Nephron progenitor cell (in vitro differentiated cells): ENCODE measurements around the gene VGLL4.
A peak's percentile ranks its signal among the peaks of the same experiment; 100 is the strongest.
"Not testable (repeated sequence)": the region's sequence is repeated elsewhere in the genome, so short reads cannot be mapped to it uniquely, and the experiment has no call there.

Experiments
- DNase-seq: peaks from one replicate; pipeline ENCODE4 v3.0.0; 2021
- H3K27ac Mint-ChIP-seq: 2 replicates; pipeline ENCODE4 v1.8.0; 2021; ENCODE audit warnings: mild to moderate bottlenecking, moderate library complexity, mixed read lengths
- H3K27me3 Mint-ChIP-seq: 2 replicates; pipeline ENCODE4 v1.8.0; 2021; ENCODE audit warnings: mild to moderate bottlenecking, low read depth, mixed read lengths; ENCODE audit not compliant: poor library complexity
- H3K36me3 Mint-ChIP-seq: 2 replicates; pipeline ENCODE4 v1.8.0; 2021; ENCODE audit warnings: low read depth, mixed read lengths
- H3K4me1 Mint-ChIP-seq: 2 replicates; pipeline ENCODE4 v1.8.0; 2021; ENCODE audit warnings: mixed read lengths
- H3K4me3 Mint-ChIP-seq: 2 replicates; pipeline ENCODE4 v1.8.0; 2021; ENCODE audit warnings: mild to moderate bottlenecking, moderate library complexity, mixed read lengths
- H3K9me3 Mint-ChIP-seq: 2 replicates; pipeline ENCODE4 v1.8.0; 2021; ENCODE audit warnings: mild to moderate bottlenecking, moderate library complexity, mixed read lengths
- TF ChIP-seq, protein P1 (sequence below): fragments of 200-600 bp; sonication (generic); IDR thresholded peaks from 2 replicates; pipeline ENCODE4 v1.5.0; 2021; ENCODE audit warnings: antibody characterized with exemption

VGLL4 gene

DNA sequence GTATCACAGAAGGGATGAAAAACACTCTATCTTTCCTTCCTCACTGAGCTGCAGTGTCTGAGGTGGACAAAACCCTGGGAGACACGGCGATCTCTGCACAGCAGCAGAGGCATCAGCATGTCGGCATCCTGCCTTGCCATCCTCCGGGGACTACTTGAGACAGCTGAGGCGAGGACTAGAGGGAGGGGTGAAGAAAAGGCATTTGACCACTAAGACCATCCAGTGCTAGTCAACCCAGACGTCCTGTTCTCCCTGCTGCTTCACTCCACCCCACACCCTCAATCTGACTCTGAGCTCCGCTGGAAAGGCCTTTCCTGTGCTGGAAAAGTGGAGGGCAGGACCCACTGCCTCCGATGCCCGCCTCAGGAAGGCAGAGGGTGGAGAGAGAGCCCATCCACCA, 67.3 kb downstream of the VGLL4 start:
- peaks cover 9% of the 10 kb centered on the region for H3K9me3 Mint-ChIP-seq
- H3K27ac Mint-ChIP-seq = peak overlapping the region; percentile 89
- TF ChIP-seq, protein P1, sequence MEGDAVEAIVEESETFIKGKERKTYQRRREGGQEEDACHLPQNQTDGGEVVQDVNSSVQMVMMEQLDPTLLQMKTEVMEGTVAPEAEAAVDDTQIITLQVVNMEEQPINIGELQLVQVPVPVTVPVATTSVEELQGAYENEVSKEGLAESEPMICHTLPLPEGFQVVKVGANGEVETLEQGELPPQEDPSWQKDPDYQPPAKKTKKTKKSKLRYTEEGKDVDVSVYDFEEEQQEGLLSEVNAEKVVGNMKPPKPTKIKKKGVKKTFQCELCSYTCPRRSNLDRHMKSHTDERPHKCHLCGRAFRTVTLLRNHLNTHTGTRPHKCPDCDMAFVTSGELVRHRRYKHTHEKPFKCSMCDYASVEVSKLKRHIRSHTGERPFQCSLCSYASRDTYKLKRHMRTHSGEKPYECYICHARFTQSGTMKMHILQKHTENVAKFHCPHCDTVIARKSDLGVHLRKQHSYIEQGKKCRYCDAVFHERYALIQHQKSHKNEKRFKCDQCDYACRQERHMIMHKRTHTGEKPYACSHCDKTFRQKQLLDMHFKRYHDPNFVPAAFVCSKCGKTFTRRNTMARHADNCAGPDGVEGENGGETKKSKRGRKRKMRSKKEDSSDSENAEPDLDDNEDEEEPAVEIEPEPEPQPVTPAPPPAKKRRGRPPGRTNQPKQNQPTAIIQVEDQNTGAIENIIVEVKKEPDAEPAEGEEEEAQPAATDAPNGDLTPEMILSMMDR = no peak
- peaks cover 3% of the 10 kb centered on the region for H3K27me3 Mint-ChIP-seq
- H3K4me3 Mint-ChIP-seq = no peak overlapping the region
- peaks cover 79% of the 10 kb centered on the region for H3K4me1 Mint-ChIP-seq
- H3K36me3 Mint-ChIP-seq = peaks cover 71% of the 10 kb centered on the region
- DNase-seq = no peak

DNA sequence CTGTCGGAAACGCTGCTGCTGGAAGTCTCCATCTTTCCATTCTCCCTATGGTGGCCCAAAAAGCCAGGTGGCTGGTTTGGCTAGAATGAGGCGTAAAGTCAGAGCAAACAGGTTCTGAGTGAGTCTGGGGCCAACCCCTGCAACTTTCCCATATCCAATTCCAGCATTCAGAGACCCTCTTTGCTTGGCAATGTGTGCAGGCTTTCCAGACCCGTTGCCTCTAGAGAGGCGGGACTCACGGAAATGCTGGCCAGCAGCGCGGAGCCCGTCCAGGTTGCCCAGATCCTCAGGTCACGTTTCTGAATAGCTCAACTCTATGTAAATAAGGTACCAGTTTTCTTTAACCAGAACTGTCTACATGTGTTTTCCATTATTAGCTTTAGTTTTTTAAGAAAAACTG, 68.0 kb downstream of the VGLL4 start:
- H3K27ac Mint-ChIP-seq = peak overlapping the region; percentile 78
- H3K4me1 Mint-ChIP-seq = peaks cover 79% of the 10 kb centered on the region
- H3K36me3 Mint-ChIP-seq = peaks cover 70% of the 10 kb centered on the region

GRCh38 chr3:11574981-11575669, 68.6 kb downstream of the VGLL4 start:
- Mint-ChIP-seq H3K27me3 (peaks cover 3% of the 10 kb centered on the region), H3K9me3 (peaks cover 7% of the 10 kb centered on the region), H3K27ac (no peak overlapping the region), H3K4me1 (peaks cover 80% of the 10 kb centered on the region), H3K4me3 (no peak overlapping the region), H3K36me3 (peaks cover 71% of the 10 kb centered on the region)
- TF ChIP-seq, protein P1 = no peak
- DNase-seq = no peak

More for the DNA sequence above, 68.0 kb downstream of the VGLL4 start:
- H3K4me3 Mint-ChIP-seq = no peak overlapping the region
- peaks cover 9% of the 10 kb centered on the region for H3K9me3 Mint-ChIP-seq
- no peak for DNase-seq
- H3K27me3 Mint-ChIP-seq = peaks cover 3% of the 10 kb centered on the region
- TF ChIP-seq, protein P1 = no peak

DNA sequence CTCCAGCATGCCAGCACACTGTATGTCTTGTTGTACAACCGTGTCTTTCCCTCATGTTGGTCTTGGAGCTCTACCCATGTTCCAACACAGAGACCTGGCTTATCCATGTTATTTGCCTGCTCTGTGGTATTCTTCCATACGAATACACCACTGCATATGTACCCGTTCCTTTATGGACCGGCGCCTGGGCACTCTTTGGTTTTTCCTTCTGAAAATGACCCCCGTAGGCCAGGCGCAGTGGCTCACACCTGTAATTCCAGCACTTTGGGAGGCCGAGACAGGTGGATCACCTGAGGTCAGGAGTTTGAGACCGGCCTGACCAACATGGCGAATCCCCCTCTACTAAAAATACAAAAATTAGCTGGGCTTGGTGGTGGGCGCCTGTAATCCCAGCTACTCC, 71.1 kb downstream of the VGLL4 start:
- peaks cover 72% of the 10 kb centered on the region for H3K4me1 Mint-ChIP-seq
- H3K9me3 Mint-ChIP-seq, H3K27me3 Mint-ChIP-seq, H3K4me3 Mint-ChIP-seq, DNase-seq: not testable (repeated sequence)
- peak overlapping the region; percentile 95 for H3K27ac Mint-ChIP-seq
- H3K36me3 Mint-ChIP-seq = peaks cover 59% of the 10 kb centered on the region

GRCh38 chr3:11570789-11571495, 72.8 kb downstream of the VGLL4 start:
- peak overlapping the region; percentile 44 for H3K4me3 Mint-ChIP-seq
- H3K9me3 Mint-ChIP-seq = no peaks in the 10 kb centered on the region
- H3K36me3 Mint-ChIP-seq = peaks cover 70% of the 10 kb centered on the region
- no peak for DNase-seq
- TF ChIP-seq, protein P1 = no peak
- H3K27ac Mint-ChIP-seq = peak overlapping the region; percentile 95
- H3K27me3 Mint-ChIP-seq = no peaks in the 10 kb centered on the region
- H3K4me1 Mint-ChIP-seq = peaks cover 68% of the 10 kb centered on the region

DNA sequence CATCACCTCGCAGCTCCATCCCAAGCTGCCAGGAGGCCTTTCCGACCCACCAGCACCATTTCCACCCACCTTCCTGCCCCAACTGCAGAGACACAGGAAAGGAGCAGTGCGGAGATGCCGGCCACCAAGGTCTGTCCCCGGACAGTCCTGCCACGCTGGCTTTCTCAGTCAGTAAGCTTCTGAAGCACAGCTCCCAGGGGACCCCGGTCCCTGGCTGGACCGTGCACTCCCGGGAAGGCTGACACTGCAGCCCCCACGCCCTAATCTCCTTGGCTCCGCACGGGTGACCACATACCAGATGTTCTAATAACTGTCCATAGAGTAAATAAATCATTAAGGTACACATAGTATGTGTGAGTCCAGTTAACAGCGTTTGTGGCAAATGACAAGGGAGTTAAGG, 73.5 kb downstream of the VGLL4 start:
- Mint-ChIP-seq H3K4me1 (peaks cover 62% of the 10 kb centered on the region), H3K27ac (peak overlapping the region; percentile 95), H3K4me3 (no peak overlapping the region), H3K9me3 (no peaks in the 10 kb centered on the region), H3K36me3 (peaks cover 65% of the 10 kb centered on the region), H3K27me3 (no peaks in the 10 kb centered on the region)
- TF ChIP-seq, protein P1 = no peak
- peak; percentile 61 for DNase-seq
